Measurements from ENCODE around the gene LIX1L. TPM values are rescaled to one million over a fixed set of nuclear protein-coding genes. Genes with fewer than 3 reads are reported as not detected.
A peak's percentile ranks its signal among the peaks of the same experiment; 100 is the strongest.

Gene LIX1L
- total and polyA plus RNA-seq, 12 donors: 9.6 to 61.2 (median 39.4) TPM

DNA sequence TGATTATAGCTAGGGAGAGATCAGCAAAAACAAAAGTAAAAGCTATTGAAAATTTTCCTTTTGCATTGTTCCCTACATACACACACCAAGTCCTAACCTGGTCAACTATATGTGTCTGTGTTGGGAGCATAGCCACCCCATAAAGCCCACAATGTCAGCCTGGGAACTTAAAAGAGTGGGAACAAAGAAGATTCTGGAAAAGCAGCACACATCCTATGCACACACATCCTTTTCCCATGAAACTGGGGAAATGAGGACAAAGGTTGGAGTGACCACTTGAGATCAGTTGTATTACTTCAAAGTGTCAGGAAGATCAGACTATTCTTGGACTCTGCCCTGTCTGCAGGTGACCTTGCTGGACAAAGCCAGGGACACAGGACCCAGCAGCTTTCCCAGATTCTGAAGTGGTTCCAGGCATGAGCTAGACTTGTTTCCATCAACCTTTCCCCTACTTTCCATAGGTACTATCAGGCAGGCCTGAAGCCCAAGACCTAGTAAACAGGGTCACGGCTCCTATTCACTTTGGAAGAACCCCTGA, 22.7 kb upstream of the LIX1L start:
- intact Hi-C loops (cut with DNase I): no loop called here
- whole genome bisulfite sequencing, 4 donors: 35 to 75% (median 56%) methylated on average over 1 of the region's 1 CpG
- H3K27me3 ChIP-seq: no peaks in the 10 kb centered on the region
- H3K36me3 ChIP-seq (replicated peaks in 1 of 2): no peaks in the 10 kb centered on the region
- H3K4me3 ChIP-seq: peak overlapping the region in 1 of 4 donors; percentile 6
- H3K27ac ChIP-seq: peak overlapping the region; percentile 91 to 96 (median 94)
- DNase-seq: peak in 6 of 7 donors; percentile 47 to 76 (median 58)
- peaks cover 52 to 78% of the 10 kb centered on the region in 2 donors for H3K4me1 ChIP-seq (replicated peaks in 1 of 2)
- no peak for TF ChIP-seq POLR2A (IDR thresholded peaks at IDR 0.05)
- TF ChIP-seq, protein P1, sequence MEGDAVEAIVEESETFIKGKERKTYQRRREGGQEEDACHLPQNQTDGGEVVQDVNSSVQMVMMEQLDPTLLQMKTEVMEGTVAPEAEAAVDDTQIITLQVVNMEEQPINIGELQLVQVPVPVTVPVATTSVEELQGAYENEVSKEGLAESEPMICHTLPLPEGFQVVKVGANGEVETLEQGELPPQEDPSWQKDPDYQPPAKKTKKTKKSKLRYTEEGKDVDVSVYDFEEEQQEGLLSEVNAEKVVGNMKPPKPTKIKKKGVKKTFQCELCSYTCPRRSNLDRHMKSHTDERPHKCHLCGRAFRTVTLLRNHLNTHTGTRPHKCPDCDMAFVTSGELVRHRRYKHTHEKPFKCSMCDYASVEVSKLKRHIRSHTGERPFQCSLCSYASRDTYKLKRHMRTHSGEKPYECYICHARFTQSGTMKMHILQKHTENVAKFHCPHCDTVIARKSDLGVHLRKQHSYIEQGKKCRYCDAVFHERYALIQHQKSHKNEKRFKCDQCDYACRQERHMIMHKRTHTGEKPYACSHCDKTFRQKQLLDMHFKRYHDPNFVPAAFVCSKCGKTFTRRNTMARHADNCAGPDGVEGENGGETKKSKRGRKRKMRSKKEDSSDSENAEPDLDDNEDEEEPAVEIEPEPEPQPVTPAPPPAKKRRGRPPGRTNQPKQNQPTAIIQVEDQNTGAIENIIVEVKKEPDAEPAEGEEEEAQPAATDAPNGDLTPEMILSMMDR (IDR thresholded peaks at IDR 0.05): no peak
- no peaks in the 10 kb centered on the region for H3K9me3 ChIP-seq (replicated peaks in 1 of 3)

DNA sequence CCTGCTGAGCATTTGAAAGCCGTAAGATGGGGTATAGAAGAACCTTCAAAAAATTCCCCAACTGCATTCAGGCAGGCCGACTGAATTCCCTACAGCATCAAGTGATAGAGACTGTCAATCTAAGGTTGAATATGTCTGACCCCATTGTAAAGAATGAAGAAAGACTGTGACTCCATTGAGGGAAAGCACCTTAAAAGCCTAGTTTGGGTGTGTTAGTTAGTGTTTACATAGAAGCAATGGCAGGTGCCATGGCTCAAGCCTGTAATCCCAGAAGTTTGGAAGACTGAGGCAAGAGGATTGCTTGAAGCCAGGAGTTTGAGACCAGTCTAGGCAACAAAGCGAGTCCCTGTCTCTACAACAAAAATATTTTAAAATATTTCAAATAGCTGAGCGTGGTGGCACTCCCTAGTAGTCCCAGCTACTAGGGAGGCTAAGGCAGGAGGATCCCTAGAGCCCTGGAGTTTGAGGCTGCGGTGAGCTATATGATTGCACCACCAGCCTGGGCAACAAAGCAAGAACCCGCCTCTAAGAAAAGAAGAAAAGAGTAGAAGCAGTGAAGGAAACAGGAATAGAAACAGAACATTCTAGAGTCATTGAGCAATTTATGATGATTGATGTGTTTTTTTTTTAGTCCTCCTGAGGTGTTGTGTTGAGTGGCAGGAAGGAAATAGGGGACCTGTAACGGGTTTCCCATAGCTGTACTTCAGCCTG, 22.1 kb upstream of the LIX1L start:
- Histone ChIP-seq H3K4me3 (peak overlapping the region in 1 of 4 donors; percentile 14), H3K27me3 (no peaks in the 10 kb centered on the region), H3K9me3 (replicated peaks in 1 of 3) (no peaks in the 10 kb centered on the region), H3K36me3 (replicated peaks in 1 of 2) (no peaks in the 10 kb centered on the region), H3K4me1 (replicated peaks in 1 of 2) (peaks cover 46 to 72% of the 10 kb centered on the region in 2 donors), H3K27ac (peak overlapping the region; percentile 91 to 96 (median 94))
- intact Hi-C loops (cut with DNase I): loop anchor here (5.0 to 10.0 kb wide), 2 partner anchors 32 to 135 kb away; partner anchors contain the start of gene NUDT17 (in 1 of the 2)
- WGBS, 4 donors: 32 to 37% (median 35%) methylated on average over 7 of the region's 7 CpGs
- DNase-seq: peak in 5 of 7 donors; percentile 3 to 70 (median 46)
- TF ChIP-seq POLR2A (IDR thresholded peaks at IDR 0.05): peak in 1 of 2 donors; percentile 41
- TF ChIP-seq, protein P1 (IDR thresholded peaks at IDR 0.05): no peak

DNA sequence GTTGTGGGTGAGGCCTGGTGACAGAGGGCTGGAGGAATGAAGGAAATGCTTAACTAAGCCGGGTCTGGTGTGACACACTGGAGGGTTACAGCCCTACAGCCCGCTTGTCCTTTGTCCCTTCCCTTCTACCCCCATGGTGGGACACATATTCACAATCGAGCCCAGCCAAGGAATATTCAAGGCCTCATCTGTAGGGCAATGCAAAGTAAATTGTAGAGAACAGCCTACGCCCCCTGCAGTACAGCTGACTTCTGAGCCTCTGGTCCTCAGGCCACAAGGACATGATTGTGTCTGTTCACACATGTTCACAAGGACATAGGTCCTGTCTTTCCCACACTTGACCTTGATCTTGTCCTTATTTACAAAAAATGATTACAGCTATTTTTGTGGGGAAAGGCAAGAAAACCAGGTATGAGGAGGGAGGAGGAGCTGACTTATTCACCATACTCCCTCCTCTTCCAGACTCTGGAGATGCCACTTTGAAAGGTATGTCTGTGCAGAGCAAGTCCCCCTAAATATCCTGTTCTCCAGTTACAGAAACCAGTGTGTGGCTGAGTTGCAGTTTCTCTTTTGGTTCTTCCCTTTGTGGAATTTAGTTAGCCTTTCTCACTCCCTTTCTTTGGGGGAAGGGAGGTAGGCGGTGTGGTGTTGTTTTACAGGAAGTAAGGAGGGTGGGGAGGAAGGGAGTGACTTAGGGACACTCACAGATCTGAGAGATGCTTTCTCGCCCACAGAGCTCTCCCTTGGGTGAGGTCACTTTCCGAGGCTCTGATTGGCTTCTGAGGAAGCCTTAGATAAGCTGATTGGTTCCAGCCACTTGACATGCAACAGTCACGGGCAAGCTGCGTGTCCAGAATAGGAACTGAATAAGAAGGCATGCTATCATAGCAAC, 21.3 kb upstream of the LIX1L start:
- Histone ChIP-seq H3K27ac (peak overlapping the region; percentile 91 to 96 (median 94)), H3K9me3 (replicated peaks in 1 of 3) (no peaks in the 10 kb centered on the region), H3K4me3 (peak overlapping the region in 2 of 4 donors; percentile 5 to 37), H3K4me1 (replicated peaks in 1 of 2) (peaks cover 44 to 64% of the 10 kb centered on the region in 2 donors), H3K36me3 (replicated peaks in 1 of 2) (no peaks in the 10 kb centered on the region), H3K27me3 (no peaks in the 10 kb centered on the region)
- 3 to 7% (median 7%) methylated on average over 9 of the region's 9 CpGs for WGBS, 4 donors
- DNase-seq: peak; percentile 91 to 99 (median 97)
- TF ChIP-seq POLR2A (IDR thresholded peaks at IDR 0.05): peak; percentile 15 to 86
- TF ChIP-seq, protein P1 (IDR thresholded peaks at IDR 0.05): peak in 2 of 6 experiments; percentile 19 to 33
- intact Hi-C loops (cut with DNase I): loop anchor here (5.0 to 10.0 kb wide), 2 partner anchors 33 to 134 kb away; partner anchors contain the start of gene NUDT17 (in 1 of the 2)
